GM12801 (cell line): ENCODE results near the gene CFAP68.

Source experiments
- TF ChIP-seq, protein P1 (sequence below): IDR thresholded peaks from one replicate; pipeline ENCODE4 v1.5.1; 2011; ENCODE audit warnings: control low read depth; ENCODE audit not compliant: insufficient read length; ENCODE audit errors: extremely low read depth

Gene CFAP68

GRCh38 chr11:111905411-111905810, 26.1 kb downstream of the CFAP68 start:
- TF ChIP-seq, protein P1, sequence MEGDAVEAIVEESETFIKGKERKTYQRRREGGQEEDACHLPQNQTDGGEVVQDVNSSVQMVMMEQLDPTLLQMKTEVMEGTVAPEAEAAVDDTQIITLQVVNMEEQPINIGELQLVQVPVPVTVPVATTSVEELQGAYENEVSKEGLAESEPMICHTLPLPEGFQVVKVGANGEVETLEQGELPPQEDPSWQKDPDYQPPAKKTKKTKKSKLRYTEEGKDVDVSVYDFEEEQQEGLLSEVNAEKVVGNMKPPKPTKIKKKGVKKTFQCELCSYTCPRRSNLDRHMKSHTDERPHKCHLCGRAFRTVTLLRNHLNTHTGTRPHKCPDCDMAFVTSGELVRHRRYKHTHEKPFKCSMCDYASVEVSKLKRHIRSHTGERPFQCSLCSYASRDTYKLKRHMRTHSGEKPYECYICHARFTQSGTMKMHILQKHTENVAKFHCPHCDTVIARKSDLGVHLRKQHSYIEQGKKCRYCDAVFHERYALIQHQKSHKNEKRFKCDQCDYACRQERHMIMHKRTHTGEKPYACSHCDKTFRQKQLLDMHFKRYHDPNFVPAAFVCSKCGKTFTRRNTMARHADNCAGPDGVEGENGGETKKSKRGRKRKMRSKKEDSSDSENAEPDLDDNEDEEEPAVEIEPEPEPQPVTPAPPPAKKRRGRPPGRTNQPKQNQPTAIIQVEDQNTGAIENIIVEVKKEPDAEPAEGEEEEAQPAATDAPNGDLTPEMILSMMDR: no peak

DNA sequence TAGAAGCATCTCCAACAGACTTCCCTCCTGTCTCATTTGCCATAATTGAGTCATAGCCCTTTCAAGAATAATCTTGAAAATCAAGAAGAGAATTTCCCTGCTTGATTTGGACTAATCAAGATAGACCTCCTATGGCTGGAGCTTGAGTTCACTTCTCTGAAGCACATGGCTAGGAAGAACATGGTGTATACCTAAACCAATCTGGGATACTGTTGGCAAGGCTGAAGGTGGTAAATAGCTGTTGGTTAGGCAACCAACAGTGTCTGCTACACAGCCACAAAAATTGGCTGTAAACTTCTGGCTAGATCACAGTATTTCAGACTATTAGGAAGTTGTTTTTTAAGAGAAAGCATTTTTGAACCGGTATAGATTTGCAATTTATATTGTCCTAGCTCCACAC, 27.3 kb downstream of the CFAP68 start:
- TF ChIP-seq, protein P1: no peak

DNA sequence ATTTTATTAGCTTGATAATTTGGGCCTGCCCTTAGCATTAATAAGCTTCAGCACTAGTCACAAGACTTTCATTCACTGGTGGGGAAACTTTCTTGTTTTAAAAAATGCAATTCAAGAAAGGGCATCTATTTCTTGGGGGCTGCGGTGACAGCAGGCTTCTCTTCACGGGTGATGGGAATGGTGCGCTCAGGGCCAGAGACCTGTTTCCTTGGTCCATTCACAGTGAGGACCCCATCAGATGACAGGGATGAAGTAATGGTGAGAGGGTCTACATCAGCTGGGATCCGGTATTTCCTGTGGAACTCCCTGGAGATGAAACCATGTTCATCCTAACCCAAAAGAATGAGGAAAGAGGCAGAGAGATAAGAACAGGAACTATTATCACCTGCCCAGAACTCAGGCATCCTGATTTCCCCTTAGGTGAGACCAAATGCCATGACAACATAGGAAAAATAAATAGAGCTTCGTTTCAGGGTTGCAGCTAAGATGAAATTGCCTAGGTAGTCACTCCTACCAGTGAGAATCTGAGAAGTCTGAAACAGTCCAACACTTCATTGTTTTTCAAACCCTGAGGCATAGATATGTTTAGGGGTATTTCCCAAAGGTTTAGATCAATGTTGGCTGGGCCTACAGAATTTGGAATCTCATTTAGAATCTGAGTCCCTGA, 29.4 kb downstream of the CFAP68 start:
- TF ChIP-seq, protein P1: no peak

DNA sequence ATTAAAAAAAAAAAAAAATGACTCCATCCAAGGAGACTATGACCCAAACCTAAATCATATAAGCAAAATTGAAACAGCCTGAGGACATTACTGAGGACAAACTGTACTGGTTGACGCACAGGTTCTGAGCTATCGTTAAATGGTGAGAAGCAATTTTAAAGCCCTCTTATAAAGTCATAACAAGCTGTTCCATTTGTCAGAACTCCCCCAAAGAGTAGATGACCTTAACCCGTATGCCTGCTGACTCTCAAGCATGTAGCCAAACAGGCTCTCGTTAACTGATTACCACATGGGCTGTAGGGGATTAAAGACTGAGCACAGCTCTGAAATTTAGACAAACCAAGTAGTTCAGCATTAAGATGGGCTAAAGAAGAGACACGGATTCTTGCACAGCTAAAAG, 30.0 kb downstream of the CFAP68 start:
- TF ChIP-seq, protein P1: no peak

DNA sequence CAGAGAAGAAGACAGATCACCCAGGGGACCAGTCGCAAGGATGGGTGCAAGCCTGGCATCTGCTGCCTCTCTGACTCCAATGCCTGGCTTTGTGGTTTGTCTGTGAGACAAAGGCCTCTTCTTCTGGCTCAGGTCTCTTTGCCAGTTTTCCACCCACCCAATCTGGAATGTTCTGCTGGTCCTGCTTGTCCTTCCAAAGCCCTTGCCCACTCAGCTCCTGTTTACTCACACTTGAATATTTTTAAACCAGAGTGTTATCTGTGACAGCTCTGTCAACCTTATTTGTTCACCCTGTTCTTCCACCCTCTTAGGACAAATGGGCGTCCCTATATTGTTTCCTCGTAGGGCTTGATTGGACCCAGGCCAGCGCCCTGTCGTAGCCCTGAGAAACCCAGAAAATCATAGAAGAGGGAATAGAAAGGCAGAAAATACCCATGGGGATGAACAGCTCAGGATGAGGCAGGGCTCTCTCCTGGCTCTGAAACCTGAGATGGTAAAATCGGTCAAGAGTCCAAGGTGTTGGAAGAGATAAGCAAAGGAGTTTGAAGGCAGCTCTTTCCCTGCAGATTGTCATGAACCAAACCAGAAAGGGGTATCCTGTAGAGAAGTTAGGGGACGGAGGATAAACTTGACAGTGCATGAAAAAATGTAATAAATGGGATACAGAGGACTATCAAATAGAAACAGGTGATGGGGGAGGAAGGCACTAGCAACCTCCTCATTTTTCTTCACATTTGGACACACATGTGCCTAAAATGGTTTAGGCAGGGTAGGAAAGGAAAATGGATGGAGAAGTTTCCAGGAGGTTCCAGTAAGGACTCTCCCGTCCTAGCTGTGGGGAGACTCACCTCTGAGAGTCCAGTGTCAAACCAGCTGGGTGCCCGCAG, 31.6 kb downstream of the CFAP68 start:
- TF ChIP-seq, protein P1: no peak

DNA sequence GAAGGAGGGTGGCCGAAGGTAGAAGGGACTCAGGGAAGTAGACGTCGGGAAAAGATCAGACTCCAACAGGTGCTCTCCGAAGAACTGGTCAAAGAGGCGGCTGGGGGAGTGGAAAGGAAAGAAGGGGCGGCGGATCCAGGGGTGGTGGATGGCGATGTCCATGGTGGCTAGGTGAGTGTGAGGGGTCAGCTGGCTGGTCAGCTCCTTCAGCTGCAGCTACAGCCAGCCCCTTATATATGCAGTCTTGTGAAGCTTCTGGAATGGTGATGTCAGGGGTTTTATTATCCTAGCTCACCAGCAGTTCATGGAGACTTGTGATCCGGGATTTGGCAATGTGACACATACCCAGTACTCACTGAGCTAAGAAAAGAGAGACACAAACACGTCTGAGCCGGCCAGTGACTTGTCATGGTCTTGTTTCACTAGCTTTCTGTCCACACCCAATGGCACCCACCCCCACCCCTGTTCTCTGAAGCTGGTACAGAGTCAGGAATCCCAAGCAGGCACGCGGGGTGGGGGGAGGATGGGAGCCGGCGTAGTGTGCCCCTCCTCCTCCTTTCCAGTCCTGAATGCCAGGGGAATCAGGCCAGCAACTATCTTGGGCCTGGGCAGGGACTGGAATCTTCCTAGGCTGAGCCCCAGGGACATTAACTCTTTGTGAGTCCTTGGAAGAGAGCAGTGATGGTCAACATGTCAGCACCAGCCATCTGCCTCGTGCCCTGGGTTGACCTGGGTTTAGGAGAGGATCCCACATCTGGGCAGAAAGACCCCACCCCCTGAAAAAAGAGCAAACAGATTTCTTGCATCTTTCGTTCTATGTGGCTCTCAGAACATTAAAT, 32.4 kb downstream of the CFAP68 start, which contains the start of gene CRYAB:
Gene CRYAB (minus strand): TSS at position 208 of the 839 bp plus-strand sequence. CDS start 46 bp downstream, at position 162.
- TF ChIP-seq, protein P1: no peak

GRCh38 chr11:111912535-111912934, 33.2 kb downstream of the CFAP68 start, which contains the start of gene HSPB2:
Gene HSPB2, plus strand, starts transcription at chr11:111912734. Its CDS starts 96 bp downstream, at chr11:111912830.
- TF ChIP-seq, protein P1: no peak
